ENCODE measurements around the gene SRGAP2B. TPM values are rescaled to one million over a fixed set of nuclear protein-coding genes. Genes with fewer than 3 reads are reported as not detected.
"Not testable (repeated sequence)": the region's sequence is repeated elsewhere in the genome, so short reads cannot be mapped to it uniquely, and the experiment has no call there.

SRGAP2B gene
- total and polyA plus RNA-seq, 4 donors, result 5.8 to 49.8 (median 25.3) TPM

GRCh38 chr1:144960929-144961488 is 134.1 kb downstream of the SRGAP2B start:
- 100% methylated on average over 1 of the region's 4 CpGs for WGBS, 2 donors
- not testable (repeated sequence) for H3K4me1 ChIP-seq (ENCODE audit: control insufficient read depth in 5 of 5, insufficient read depth in 5 of 5, low read length in 5 of 5)

GRCh38 chr1:144948390-144948789 is 146.7 kb downstream of the SRGAP2B start:
- H3K36me3 ChIP-seq (ENCODE audit: control insufficient read depth in 4 of 4, insufficient read depth in 4 of 4, low read length in 4 of 4); H3K27me3 ChIP-seq (ENCODE audit: control insufficient read depth in 3 of 3, insufficient read depth in 3 of 3, low read length in 2 of 3); H3K9ac ChIP-seq (ENCODE audit: insufficient read depth in 1 of 2, low read length in 2 of 2); H3K27ac ChIP-seq (ENCODE audit: low read depth in 1 of 2, low read length in 1 of 2); DNase-seq; H3K4me3 ChIP-seq; H3K9me3 ChIP-seq (ENCODE audit: control insufficient read depth in 4 of 4, insufficient read depth in 3 of 4, low read length in 3 of 4); ATAC-seq (ENCODE audit: insufficient read depth, low FRiP score); H3K4me1 ChIP-seq (ENCODE audit: control insufficient read depth in 5 of 5, insufficient read depth in 5 of 5, low read length in 5 of 5): not testable (repeated sequence)
- no CpG with 5 or more reads among the region's 2 CpGs for WGBS, 2 donors

More at GRCh38 chr1:144960929-144961488, 134.1 kb downstream of the SRGAP2B start:
- not testable (repeated sequence) for H3K9me3 ChIP-seq (ENCODE audit: control insufficient read depth in 4 of 4, insufficient read depth in 3 of 4, low read length in 3 of 4); DNase-seq; H3K27ac ChIP-seq (ENCODE audit: low read depth in 1 of 2, low read length in 1 of 2); H3K9ac ChIP-seq (ENCODE audit: insufficient read depth in 1 of 2, low read length in 2 of 2); ATAC-seq (ENCODE audit: insufficient read depth, low FRiP score); H3K27me3 ChIP-seq (ENCODE audit: control insufficient read depth in 3 of 3, insufficient read depth in 3 of 3, low read length in 2 of 3); H3K36me3 ChIP-seq (ENCODE audit: control insufficient read depth in 4 of 4, insufficient read depth in 4 of 4, low read length in 4 of 4); H3K4me3 ChIP-seq

- not testable (repeated sequence) for H3K27ac ChIP-seq (ENCODE audit: low read depth in 1 of 2, low read length in 1 of 2); H3K9me3 ChIP-seq (ENCODE audit: control insufficient read depth in 4 of 4, insufficient read depth in 3 of 4, low read length in 3 of 4); H3K4me1 ChIP-seq (ENCODE audit: control insufficient read depth in 5 of 5, insufficient read depth in 5 of 5, low read length in 5 of 5); H3K36me3 ChIP-seq (ENCODE audit: control insufficient read depth in 4 of 4, insufficient read depth in 4 of 4, low read length in 4 of 4); ATAC-seq (ENCODE audit: insufficient read depth, low FRiP score); DNase-seq; H3K9ac ChIP-seq (ENCODE audit: insufficient read depth in 1 of 2, low read length in 2 of 2); H3K27me3 ChIP-seq (ENCODE audit: control insufficient read depth in 3 of 3, insufficient read depth in 3 of 3, low read length in 2 of 3); H3K4me3 ChIP-seq
- 63 to 72% methylated on average over 1 of the region's 1 CpG for WGBS, 2 donors
Measured at GRCh38 chr1:144947495-144947894, 147.6 kb downstream of the SRGAP2B start.

GRCh38 chr1:144946525-144947480 is 148.3 kb downstream of the SRGAP2B start:
- not testable (repeated sequence) for H3K4me1 ChIP-seq (ENCODE audit: control insufficient read depth in 5 of 5, insufficient read depth in 5 of 5, low read length in 5 of 5); H3K36me3 ChIP-seq (ENCODE audit: control insufficient read depth in 4 of 4, insufficient read depth in 4 of 4, low read length in 4 of 4); H3K9ac ChIP-seq (ENCODE audit: insufficient read depth in 1 of 2, low read length in 2 of 2); H3K27ac ChIP-seq (ENCODE audit: low read depth in 1 of 2, low read length in 1 of 2); H3K9me3 ChIP-seq (ENCODE audit: control insufficient read depth in 4 of 4, insufficient read depth in 3 of 4, low read length in 3 of 4); ATAC-seq (ENCODE audit: insufficient read depth, low FRiP score); DNase-seq; H3K4me3 ChIP-seq; H3K27me3 ChIP-seq (ENCODE audit: control insufficient read depth in 3 of 3, insufficient read depth in 3 of 3, low read length in 2 of 3)
- no CpG with 5 or more reads among the region's 8 CpGs for WGBS, 2 donors

GRCh38 chr1:144941710-144942109 is 153.4 kb downstream of the SRGAP2B start:
- H3K27ac ChIP-seq (ENCODE audit: low read depth in 1 of 2, low read length in 1 of 2); H3K9ac ChIP-seq (ENCODE audit: insufficient read depth in 1 of 2, low read length in 2 of 2); H3K27me3 ChIP-seq (ENCODE audit: control insufficient read depth in 3 of 3, insufficient read depth in 3 of 3, low read length in 2 of 3); H3K36me3 ChIP-seq (ENCODE audit: control insufficient read depth in 4 of 4, insufficient read depth in 4 of 4, low read length in 4 of 4); DNase-seq; H3K9me3 ChIP-seq (ENCODE audit: control insufficient read depth in 4 of 4, insufficient read depth in 3 of 4, low read length in 3 of 4); H3K4me1 ChIP-seq (ENCODE audit: control insufficient read depth in 5 of 5, insufficient read depth in 5 of 5, low read length in 5 of 5); ATAC-seq (ENCODE audit: insufficient read depth, low FRiP score); H3K4me3 ChIP-seq: not testable (repeated sequence)
- 43% methylated on average over 1 of the region's 1 CpG; no CpG with 5 or more reads in 1 of the 2 donors for WGBS, 2 donors

- ATAC-seq (ENCODE audit: insufficient read depth, low FRiP score); H3K4me3 ChIP-seq: not testable (repeated sequence)
- no CpG with 5 or more reads among the region's 2 CpGs for whole genome bisulfite sequencing, 2 donors
Measured at GRCh38 chr1:144940054-144940453, 155.1 kb downstream of the SRGAP2B start.

GRCh38 chr1:144938627-144939026 is 156.5 kb downstream of the SRGAP2B start:
- not testable (repeated sequence) for H3K9ac ChIP-seq (ENCODE audit: insufficient read depth in 1 of 2, low read length in 2 of 2); H3K4me1 ChIP-seq (ENCODE audit: control insufficient read depth in 5 of 5, insufficient read depth in 5 of 5, low read length in 5 of 5); ATAC-seq (ENCODE audit: insufficient read depth, low FRiP score); H3K27me3 ChIP-seq (ENCODE audit: control insufficient read depth in 3 of 3, insufficient read depth in 3 of 3, low read length in 2 of 3); H3K9me3 ChIP-seq (ENCODE audit: control insufficient read depth in 4 of 4, insufficient read depth in 3 of 4, low read length in 3 of 4); DNase-seq; H3K4me3 ChIP-seq; H3K27ac ChIP-seq (ENCODE audit: low read depth in 1 of 2, low read length in 1 of 2); H3K36me3 ChIP-seq (ENCODE audit: control insufficient read depth in 4 of 4, insufficient read depth in 4 of 4, low read length in 4 of 4)

More at GRCh38 chr1:144940054-144940453, 155.1 kb downstream of the SRGAP2B start:
- H3K36me3 ChIP-seq (ENCODE audit: control insufficient read depth in 4 of 4, insufficient read depth in 4 of 4, low read length in 4 of 4); H3K27me3 ChIP-seq (ENCODE audit: control insufficient read depth in 3 of 3, insufficient read depth in 3 of 3, low read length in 2 of 3); H3K27ac ChIP-seq (ENCODE audit: low read depth in 1 of 2, low read length in 1 of 2); DNase-seq; H3K9ac ChIP-seq (ENCODE audit: insufficient read depth in 1 of 2, low read length in 2 of 2); H3K4me1 ChIP-seq (ENCODE audit: control insufficient read depth in 5 of 5, insufficient read depth in 5 of 5, low read length in 5 of 5); H3K9me3 ChIP-seq (ENCODE audit: control insufficient read depth in 4 of 4, insufficient read depth in 3 of 4, low read length in 3 of 4): not testable (repeated sequence)

GRCh38 chr1:144936186-144936732 is 158.9 kb downstream of the SRGAP2B start:
- DNase-seq; H3K27me3 ChIP-seq (ENCODE audit: control insufficient read depth in 3 of 3, insufficient read depth in 3 of 3, low read length in 2 of 3); H3K4me3 ChIP-seq; ATAC-seq (ENCODE audit: insufficient read depth, low FRiP score); H3K36me3 ChIP-seq (ENCODE audit: control insufficient read depth in 4 of 4, insufficient read depth in 4 of 4, low read length in 4 of 4); H3K9ac ChIP-seq (ENCODE audit: insufficient read depth in 1 of 2, low read length in 2 of 2); H3K9me3 ChIP-seq (ENCODE audit: control insufficient read depth in 4 of 4, insufficient read depth in 3 of 4, low read length in 3 of 4); H3K27ac ChIP-seq (ENCODE audit: low read depth in 1 of 2, low read length in 1 of 2); H3K4me1 ChIP-seq (ENCODE audit: control insufficient read depth in 5 of 5, insufficient read depth in 5 of 5, low read length in 5 of 5): not testable (repeated sequence)
- WGBS, 2 donors, result 100% methylated on average over 1 of the region's 4 CpGs
